Muscle layer of duodenum (tissue), 2 donors: ENCODE data around the gene BRF1.

ENCODE experiments used
- H3K27ac ChIP-seq: one replicate; pipeline ENCODE4 v1.7.0; 2013; ENCODE audit warnings: mild to moderate bottlenecking, low read length
- H3K27me3 ChIP-seq: one replicate; pipeline ENCODE4 v1.7.0; 2013; ENCODE audit warnings: low read depth, mild to moderate bottlenecking, control low read depth, low read length
- H3K36me3 ChIP-seq, 2 donors: one replicate each; pipeline ENCODE4 v1.7.0; 2013; ENCODE audit warnings: low read length in 2 of 2, control low read depth in 1 of 2, mild to moderate bottlenecking in 1 of 2; ENCODE audit not compliant: insufficient read depth in 2 of 2, control insufficient read depth in 1 of 2
- H3K4me1 ChIP-seq, 2 donors: one replicate each; pipeline ENCODE4 v1.7.0; 2013; ENCODE audit warnings: low read length in 2 of 2, mild to moderate bottlenecking in 2 of 2, control low read depth in 1 of 2, moderate library complexity in 1 of 2; ENCODE audit not compliant: insufficient read depth in 2 of 2, control insufficient read depth in 1 of 2
- H3K4me3 ChIP-seq, 2 donors: one replicate each; pipeline ENCODE4 v1.7.0; 2013; ENCODE audit warnings: low read length in 2 of 2, low read depth in 1 of 2, mild to moderate bottlenecking in 1 of 2
- H3K9me3 ChIP-seq, 2 donors: one replicate each; pipeline ENCODE4 v1.7.0; 2013; ENCODE audit warnings: low read length in 2 of 2, control low read depth in 1 of 2, mild to moderate bottlenecking in 1 of 2; ENCODE audit not compliant: control insufficient read depth in 1 of 2
- donor health status: healthy.

Gene BRF1

DNA sequence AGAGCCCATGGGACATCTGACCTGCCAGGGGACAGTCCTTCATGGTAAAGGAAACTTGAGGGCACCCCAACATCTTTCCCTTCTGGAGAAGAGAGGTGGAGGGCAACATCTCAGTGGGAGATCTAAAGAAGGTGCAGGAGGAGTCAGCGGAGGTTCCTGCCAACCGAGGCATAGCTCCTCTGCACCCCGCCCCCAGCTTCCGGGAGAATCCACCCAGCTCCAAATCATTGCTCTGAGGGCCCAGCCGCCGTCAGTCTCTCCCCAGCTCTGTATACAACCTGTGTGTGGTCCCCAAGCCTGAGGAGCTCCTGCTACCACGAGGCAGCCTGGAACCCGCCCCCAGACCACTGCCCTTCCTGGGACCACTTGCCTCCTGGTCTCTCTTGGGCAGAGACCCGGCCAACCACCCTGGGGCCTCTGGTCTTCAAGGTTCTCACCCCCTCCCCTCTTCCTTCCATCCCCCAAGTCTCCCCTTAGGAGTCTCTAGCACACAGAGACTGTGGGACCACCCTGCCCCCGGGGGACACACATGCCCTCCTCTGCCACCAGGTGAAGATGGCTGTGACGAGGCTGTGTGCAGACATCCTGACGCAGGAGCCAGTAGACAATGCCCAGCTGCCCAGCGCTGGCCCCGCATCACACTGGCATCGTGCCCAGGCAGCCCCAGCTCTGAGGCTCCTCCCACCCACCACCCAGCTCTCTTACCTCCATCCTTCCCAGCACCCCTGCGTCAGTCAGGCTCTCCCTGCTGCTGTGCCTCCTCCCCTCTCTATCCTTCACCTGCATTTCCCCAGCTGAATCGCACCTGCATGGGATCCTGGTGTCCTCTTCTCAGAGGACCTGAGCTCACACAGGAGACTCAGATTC is 106.7 kb downstream of the BRF1 start:
- Histone ChIP-seq H3K9me3 (no peaks in the 10 kb centered on the region), H3K4me3 (no peak overlapping the region), H3K27ac (no peak overlapping the region), H3K36me3 (no peaks in the 10 kb centered on the region), H3K4me1 (peaks cover 0 to 27% of the 10 kb centered on the region in 2 donors), H3K27me3 (peaks cover 48% of the 10 kb centered on the region)

DNA sequence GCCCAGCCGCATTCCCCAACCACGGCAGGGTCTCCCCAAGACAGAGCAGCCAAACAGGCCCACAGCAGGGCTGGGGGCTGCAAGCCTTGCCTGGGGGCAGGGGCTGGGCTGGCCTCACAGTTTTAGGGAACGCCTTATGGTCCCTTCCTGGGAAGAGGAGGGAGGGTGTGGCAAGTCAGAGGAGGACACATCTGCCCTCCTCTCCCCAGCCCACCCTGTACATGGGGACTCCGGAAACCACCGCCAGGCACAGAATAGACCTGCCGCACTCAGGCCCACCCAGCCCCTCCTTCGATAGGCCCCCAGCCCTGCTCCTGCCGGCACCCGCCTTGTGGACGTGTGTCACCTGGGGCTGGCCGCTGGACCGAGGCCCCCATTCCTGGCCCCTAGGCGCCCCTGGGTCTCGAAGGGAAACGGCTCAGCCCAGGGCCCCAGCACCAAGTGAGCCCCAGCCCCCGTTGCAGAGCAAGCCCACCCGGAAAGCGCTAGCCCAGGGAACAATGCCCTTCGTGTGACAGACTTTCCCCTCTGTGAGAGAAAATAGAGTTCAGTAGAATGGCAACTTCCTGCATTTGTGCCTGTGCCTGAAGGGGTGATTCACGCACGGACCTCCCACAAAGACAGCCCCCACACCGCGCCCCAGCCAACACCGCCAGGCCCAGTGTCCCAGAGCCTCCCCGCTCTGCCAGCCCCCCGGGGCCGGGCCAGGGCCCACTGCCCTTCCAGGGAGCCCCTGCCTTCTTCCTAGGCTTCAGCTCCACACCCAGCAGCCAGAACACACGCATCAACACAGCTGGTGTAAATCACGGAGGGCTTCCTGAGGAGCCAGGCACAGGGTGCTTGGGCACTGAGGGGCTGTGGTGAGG is 107.7 kb downstream of the BRF1 start:
- peaks cover 47% of the 10 kb centered on the region for H3K27me3 ChIP-seq

DNA sequence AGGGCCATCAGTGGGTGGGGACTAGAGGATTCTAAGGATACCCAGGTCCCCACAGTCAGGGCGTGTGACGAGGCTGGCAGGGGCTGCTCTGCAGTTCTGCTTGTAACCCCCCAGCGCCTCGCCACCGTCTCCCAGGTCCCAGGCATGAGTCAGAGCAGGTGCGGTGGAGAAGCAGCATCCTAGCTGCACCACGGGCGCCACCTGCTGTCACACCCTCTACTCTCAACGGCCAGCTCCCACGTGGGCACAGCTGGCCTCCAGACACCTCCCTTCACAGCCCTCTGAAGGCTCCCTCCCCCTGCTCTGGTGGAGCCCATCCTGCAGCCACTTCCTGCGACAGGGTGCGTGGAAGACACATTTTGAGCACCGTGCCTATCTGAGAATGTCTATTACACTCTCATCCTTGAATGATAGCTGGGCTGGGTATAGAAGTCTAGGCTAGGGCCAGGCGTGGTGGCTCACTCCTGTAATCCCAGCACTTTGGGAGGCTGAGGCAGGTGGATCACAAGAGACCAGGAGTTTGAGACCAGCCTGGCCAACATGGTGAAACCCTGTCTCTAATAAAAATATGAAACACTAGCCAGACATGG is 112.8 kb downstream of the BRF1 start:
- no peak overlapping the region for H3K27ac ChIP-seq
- H3K4me3 ChIP-seq: no peak overlapping the region
- H3K9me3 ChIP-seq: peaks cover 0 to 6% of the 10 kb centered on the region in 2 donors
- H3K27me3 ChIP-seq: peaks cover 4% of the 10 kb centered on the region
- no peaks in the 10 kb centered on the region for H3K36me3 ChIP-seq
- H3K4me1 ChIP-seq: no peaks in the 10 kb centered on the region

More for the DNA sequence above, 107.7 kb downstream of the BRF1 start:
- peaks cover 0 to 27% of the 10 kb centered on the region in 2 donors for H3K4me1 ChIP-seq
- no peak overlapping the region for H3K4me3 ChIP-seq
- no peak overlapping the region for H3K27ac ChIP-seq
- H3K36me3 ChIP-seq: no peaks in the 10 kb centered on the region
- peaks cover 0 to 4% of the 10 kb centered on the region in 2 donors for H3K9me3 ChIP-seq

DNA sequence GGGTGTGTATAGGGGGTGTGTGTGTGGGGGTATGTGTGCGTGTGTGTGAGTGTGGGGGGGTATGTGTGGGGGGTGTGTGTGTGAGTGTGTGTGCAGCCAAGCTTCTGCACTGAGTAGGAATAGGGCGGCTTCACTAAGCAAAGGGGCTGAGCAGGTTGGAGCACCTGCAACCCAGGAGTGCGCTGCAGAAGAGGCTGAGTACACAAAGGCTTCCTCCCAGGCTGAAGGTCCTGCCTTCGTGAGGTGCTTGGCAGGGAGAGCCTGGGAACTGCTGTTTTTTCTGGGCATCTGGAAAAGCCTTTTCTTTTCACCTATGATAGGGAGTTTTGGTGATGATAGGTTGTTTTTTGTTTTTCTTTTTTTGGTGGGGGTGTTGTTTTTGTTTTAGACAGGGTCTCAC is 113.7 kb downstream of the BRF1 start:
- H3K27me3 ChIP-seq: no peaks in the 10 kb centered on the region
- H3K9me3 ChIP-seq: peaks cover 0 to 6% of the 10 kb centered on the region in 2 donors

DNA sequence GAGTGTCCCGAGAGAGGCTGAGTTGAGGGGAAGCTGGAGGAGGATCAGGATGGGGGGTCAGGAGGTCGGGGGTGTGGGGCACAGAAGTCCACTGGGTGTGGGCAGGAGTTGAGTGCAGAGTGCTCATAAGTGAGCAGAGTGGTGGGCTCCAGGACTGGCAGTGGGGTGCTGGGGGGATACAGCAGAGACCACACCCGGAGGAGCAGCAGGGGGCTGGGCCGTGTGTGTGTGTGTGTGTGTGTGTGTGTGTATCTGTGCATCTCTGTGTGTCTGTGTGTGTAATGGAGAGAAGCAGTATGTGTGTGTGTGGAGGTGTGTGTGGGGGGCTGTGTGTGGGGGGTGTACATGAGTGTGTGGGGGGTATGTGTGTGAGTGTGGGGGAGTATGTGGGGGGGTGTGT is 114.8 kb downstream of the BRF1 start:
- Histone ChIP-seq H3K27me3 (no peaks in the 10 kb centered on the region), H3K4me3 (no peak overlapping the region), H3K36me3 (no peaks in the 10 kb centered on the region), H3K27ac (no peak overlapping the region), H3K9me3 (peaks cover 0 to 6% of the 10 kb centered on the region in 2 donors), H3K4me1 (peaks cover 0 to 7% of the 10 kb centered on the region in 2 donors)

More for the DNA sequence above, 113.7 kb downstream of the BRF1 start:
- no peaks in the 10 kb centered on the region for H3K4me1 ChIP-seq
- H3K27ac ChIP-seq: no peak overlapping the region
- H3K36me3 ChIP-seq: no peaks in the 10 kb centered on the region
- no peak overlapping the region for H3K4me3 ChIP-seq

DNA sequence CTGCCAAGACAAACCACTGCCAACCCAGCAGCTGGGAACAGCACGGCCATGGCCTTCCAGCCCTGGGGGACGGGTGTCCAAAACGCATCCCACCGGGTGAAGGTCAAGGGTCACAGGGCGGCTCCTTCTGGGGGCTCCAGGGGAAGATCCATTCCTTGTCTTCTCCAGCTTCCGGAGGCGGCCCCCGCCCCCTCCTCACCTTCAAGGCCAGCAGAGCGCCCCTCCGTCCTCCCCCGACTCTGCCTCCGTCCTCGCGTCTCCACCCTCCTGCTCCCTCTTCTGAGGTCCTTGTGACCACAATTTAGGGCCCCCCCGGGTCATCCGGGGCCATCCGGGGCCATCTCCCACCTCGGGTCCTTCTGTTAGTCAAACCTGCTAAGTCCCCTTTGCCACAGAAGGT is 115.8 kb downstream of the BRF1 start:
- H3K4me1 ChIP-seq: peaks cover 0 to 13% of the 10 kb centered on the region in 2 donors
- peaks cover 0 to 6% of the 10 kb centered on the region in 2 donors for H3K9me3 ChIP-seq
- H3K27ac ChIP-seq: no peak overlapping the region
- no peak overlapping the region for H3K4me3 ChIP-seq
- no peaks in the 10 kb centered on the region for H3K36me3 ChIP-seq
- no peaks in the 10 kb centered on the region for H3K27me3 ChIP-seq

DNA sequence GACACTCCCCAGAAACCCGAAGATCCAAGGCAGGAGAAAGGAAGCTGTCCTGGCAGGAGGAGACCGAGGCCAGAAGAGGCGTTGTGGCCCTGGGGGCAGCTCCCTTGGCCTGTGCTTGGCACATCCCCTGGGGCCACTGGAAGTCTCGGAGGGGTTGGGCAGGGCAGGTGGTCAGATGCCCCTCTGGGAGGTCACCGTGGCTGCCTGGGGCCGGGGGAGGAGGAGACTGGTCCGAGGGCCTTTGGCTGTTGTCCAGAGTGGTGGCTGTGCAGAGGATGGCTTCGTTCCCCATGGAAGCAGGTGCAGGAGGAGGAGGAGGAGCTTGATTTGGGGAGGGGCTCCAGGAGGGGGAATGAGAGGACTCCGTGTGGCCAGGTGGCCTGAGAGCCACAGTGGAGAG is 116.3 kb downstream of the BRF1 start:
- no peaks in the 10 kb centered on the region for H3K27me3 ChIP-seq
- H3K4me1 ChIP-seq: peaks cover 0 to 13% of the 10 kb centered on the region in 2 donors
- H3K9me3 ChIP-seq: peaks cover 0 to 6% of the 10 kb centered on the region in 2 donors
- H3K36me3 ChIP-seq: no peaks in the 10 kb centered on the region
- H3K27ac ChIP-seq: no peak overlapping the region
- no peak overlapping the region for H3K4me3 ChIP-seq

DNA sequence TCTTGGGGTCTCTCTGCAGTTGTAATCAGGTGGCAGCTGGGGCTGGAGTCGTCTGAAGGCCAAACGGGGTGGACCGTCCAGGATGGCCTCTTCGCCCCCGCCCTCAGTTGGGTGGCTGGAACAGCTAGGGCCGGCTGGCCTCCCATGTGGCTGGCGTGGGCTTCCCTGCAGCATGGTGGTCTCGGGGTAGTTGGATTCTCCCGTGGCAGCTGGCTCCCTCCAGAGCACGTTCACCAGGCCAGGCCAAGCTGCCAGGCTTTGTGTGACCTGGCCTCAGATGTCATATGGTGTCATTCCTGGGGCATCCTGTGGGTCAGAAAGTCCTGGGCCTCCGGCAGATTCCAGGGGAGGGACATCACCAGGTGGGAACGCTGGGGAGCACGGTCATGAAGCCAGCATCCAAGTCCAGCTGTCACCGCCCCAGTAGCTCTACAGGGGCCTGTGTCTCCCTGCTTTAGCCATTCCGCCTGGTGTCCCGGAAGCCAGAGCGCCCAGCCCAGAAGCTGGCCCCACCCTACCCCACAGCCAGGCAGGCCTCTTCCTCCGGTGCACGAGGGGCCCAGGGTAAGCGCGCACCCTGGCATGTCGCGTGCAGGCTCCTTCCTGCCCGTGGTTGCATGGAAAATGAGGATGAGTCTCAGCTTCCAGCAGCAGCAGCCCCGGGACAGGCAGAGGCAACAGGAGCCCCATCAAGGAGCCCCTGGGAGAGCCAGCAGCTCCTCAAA is 118.3 kb downstream of the BRF1 start:
- Histone ChIP-seq H3K27ac (no peak overlapping the region), H3K36me3 (no peaks in the 10 kb centered on the region), H3K4me3 (no peak overlapping the region), H3K27me3 (no peaks in the 10 kb centered on the region), H3K4me1 (peaks cover 0 to 13% of the 10 kb centered on the region in 2 donors), H3K9me3 (no peaks in the 10 kb centered on the region)

DNA sequence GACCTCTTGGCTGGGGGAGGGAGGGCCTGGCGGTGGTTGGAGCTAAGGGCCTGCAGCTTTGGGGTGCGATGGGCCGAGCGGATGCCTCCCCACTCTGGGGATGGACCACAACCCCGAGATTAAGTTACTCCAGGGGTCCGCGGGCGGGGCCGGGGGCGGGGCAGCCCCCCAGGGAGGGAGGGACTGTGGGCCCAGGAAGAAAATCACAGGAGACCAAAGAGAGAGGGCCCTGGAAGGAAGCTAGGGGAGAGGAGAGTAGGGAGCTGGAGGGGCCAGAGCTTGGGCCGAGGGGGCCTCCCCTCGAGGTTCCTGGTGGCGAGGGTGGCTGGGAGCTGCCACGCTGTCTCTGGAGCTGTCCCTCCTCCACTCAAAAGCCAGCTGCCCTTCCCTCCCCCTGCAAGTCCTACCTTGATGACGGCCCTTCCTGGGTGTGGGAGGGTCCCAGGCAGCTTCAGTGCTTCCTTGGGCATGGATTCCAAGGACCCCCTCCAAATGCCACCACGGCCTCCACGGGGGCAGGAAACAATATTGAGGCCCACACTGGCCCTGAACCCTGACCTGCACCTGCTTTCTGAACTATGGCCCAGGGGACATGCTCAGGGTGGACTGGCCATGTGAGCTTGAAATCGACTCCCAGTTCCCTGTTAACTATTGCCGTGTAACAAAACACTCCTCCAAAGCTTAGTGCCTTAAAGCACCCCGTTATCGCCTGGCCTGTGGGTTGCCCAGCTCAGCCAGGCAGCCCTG is 119.1 kb downstream of the BRF1 start:
- no peaks in the 10 kb centered on the region for H3K9me3 ChIP-seq
- H3K27ac ChIP-seq: no peak overlapping the region
- H3K4me3 ChIP-seq: no peak overlapping the region
- H3K27me3 ChIP-seq: no peaks in the 10 kb centered on the region
- no peaks in the 10 kb centered on the region for H3K36me3 ChIP-seq
- H3K4me1 ChIP-seq: peaks cover 0 to 13% of the 10 kb centered on the region in 2 donors
